ENCODE measurements around the gene ARHGAP4.

Gene ARHGAP4

GRCh38 chrX:153952373-153953026 lies 26.4 kb upstream of the ARHGAP4 start:
- H3K9ac ChIP-seq (ENCODE audit: low read depth, low read length) = no peak overlapping the region
- H3K27ac ChIP-seq (ENCODE audit: low read depth, low read length) = peak overlapping the region; percentile 74
- peaks cover 96% of the 10 kb centered on the region for H3K36me3 ChIP-seq (ENCODE audit: control insufficient read depth, insufficient read depth, low read length)

GRCh38 chrX:153951683-153952372 lies 25.8 kb upstream of the ARHGAP4 start:
- H3K27me3 ChIP-seq (ENCODE audit: control insufficient read depth, insufficient read depth, low read length) = no peaks in the 10 kb centered on the region
- no peak overlapping the region for H3K9ac ChIP-seq (ENCODE audit: low read depth, low read length)
- H3K9me3 ChIP-seq (ENCODE audit: control insufficient read depth, insufficient read depth, low read length) = no peaks in the 10 kb centered on the region; the same call in 1 of the 2 replicates
- H3K4me1 ChIP-seq (ENCODE audit: control insufficient read depth, insufficient read depth, low read length) = no peaks in the 10 kb centered on the region; the same call in 1 of the 2 replicates
- no peak overlapping the region for H3K27ac ChIP-seq (ENCODE audit: low read depth, low read length)
- H3K4me3 ChIP-seq (ENCODE audit: low read depth, low read length) = no peak overlapping the region
- peaks cover 92% of the 10 kb centered on the region for H3K36me3 ChIP-seq (ENCODE audit: control insufficient read depth, insufficient read depth, low read length)

More at GRCh38 chrX:153952373-153953026, 26.4 kb upstream of the ARHGAP4 start:
- Histone ChIP-seq H3K4me3 (ENCODE audit: low read depth, low read length) (no peak overlapping the region), H3K27me3 (ENCODE audit: control insufficient read depth, insufficient read depth, low read length) (no peaks in the 10 kb centered on the region), H3K9me3 (ENCODE audit: control insufficient read depth, insufficient read depth, low read length) (no peaks in the 10 kb centered on the region; the same call in 1 of the 2 replicates), H3K4me1 (ENCODE audit: control insufficient read depth, insufficient read depth, low read length) (no peaks in the 10 kb centered on the region; the same call in 1 of the 2 replicates)

GRCh38 chrX:153950127-153950526 lies 24.1 kb upstream of the ARHGAP4 start:
- H3K27me3 ChIP-seq (ENCODE audit: control insufficient read depth, insufficient read depth, low read length) = no peaks in the 10 kb centered on the region
- H3K27ac ChIP-seq (ENCODE audit: low read depth, low read length) = peak overlapping the region; percentile 20
- peaks cover 75% of the 10 kb centered on the region for H3K36me3 ChIP-seq (ENCODE audit: control insufficient read depth, insufficient read depth, low read length)
- H3K9me3 ChIP-seq (ENCODE audit: control insufficient read depth, insufficient read depth, low read length) = no peaks in the 10 kb centered on the region; the same call in 1 of the 2 replicates
- no peak overlapping the region for H3K4me3 ChIP-seq (ENCODE audit: low read depth, low read length)
- H3K4me1 ChIP-seq (ENCODE audit: control insufficient read depth, insufficient read depth, low read length) = no peaks in the 10 kb centered on the region; the same call in 1 of the 2 replicates
- H3K9ac ChIP-seq (ENCODE audit: low read depth, low read length) = no peak overlapping the region

GRCh38 chrX:153948847-153949805 lies 23.1 kb upstream of the ARHGAP4 start:
- H3K36me3 ChIP-seq (ENCODE audit: control insufficient read depth, insufficient read depth, low read length) = peaks cover 65% of the 10 kb centered on the region

GRCh38 chrX:153948002-153948466 lies 22.0 kb upstream of the ARHGAP4 start:
- H3K9ac ChIP-seq (ENCODE audit: low read depth, low read length) = no peak overlapping the region
- no peaks in the 10 kb centered on the region for H3K27me3 ChIP-seq (ENCODE audit: control insufficient read depth, insufficient read depth, low read length)
- peaks cover 56% of the 10 kb centered on the region for H3K36me3 ChIP-seq (ENCODE audit: control insufficient read depth, insufficient read depth, low read length)
- peaks cover 3% of the 10 kb centered on the region; the same call in 1 of the 2 replicates for H3K4me1 ChIP-seq (ENCODE audit: control insufficient read depth, insufficient read depth, low read length)
- H3K9me3 ChIP-seq (ENCODE audit: control insufficient read depth, insufficient read depth, low read length) = no peaks in the 10 kb centered on the region; the same call in none of the 2 replicates
- peak overlapping the region; percentile 60 for H3K27ac ChIP-seq (ENCODE audit: low read depth, low read length)
- H3K4me3 ChIP-seq (ENCODE audit: low read depth, low read length) = no peak overlapping the region

More at GRCh38 chrX:153948847-153949805, 23.1 kb upstream of the ARHGAP4 start:
- H3K4me3 ChIP-seq (ENCODE audit: low read depth, low read length) = no peak overlapping the region
- no peaks in the 10 kb centered on the region; the same call in 1 of the 2 replicates for H3K9me3 ChIP-seq (ENCODE audit: control insufficient read depth, insufficient read depth, low read length)
- H3K27me3 ChIP-seq (ENCODE audit: control insufficient read depth, insufficient read depth, low read length) = no peaks in the 10 kb centered on the region
- no peak overlapping the region for H3K9ac ChIP-seq (ENCODE audit: low read depth, low read length)
- H3K4me1 ChIP-seq (ENCODE audit: control insufficient read depth, insufficient read depth, low read length) = peaks cover 3% of the 10 kb centered on the region; the same call in 1 of the 2 replicates
- peak overlapping the region; percentile 66 for H3K27ac ChIP-seq (ENCODE audit: low read depth, low read length)

- peaks cover 3% of the 10 kb centered on the region; the same call in 1 of the 2 replicates for H3K4me1 ChIP-seq (ENCODE audit: control insufficient read depth, insufficient read depth, low read length)
Measured at GRCh38 chrX:153947009-153947769, 21.1 kb upstream of the ARHGAP4 start.

GRCh38 chrX:153945956-153946943 lies 20.2 kb upstream of the ARHGAP4 start:
- Histone ChIP-seq H3K27me3 (ENCODE audit: control insufficient read depth, insufficient read depth, low read length) (no peaks in the 10 kb centered on the region), H3K9ac (ENCODE audit: low read depth, low read length) (no peak overlapping the region), H3K27ac (ENCODE audit: low read depth, low read length) (no peak overlapping the region), H3K4me3 (ENCODE audit: low read depth, low read length) (no peak overlapping the region), H3K4me1 (ENCODE audit: control insufficient read depth, insufficient read depth, low read length) (peaks cover 3% of the 10 kb centered on the region; the same call in 1 of the 2 replicates), H3K9me3 (ENCODE audit: control insufficient read depth, insufficient read depth, low read length) (no peaks in the 10 kb centered on the region; the same call in 1 of the 2 replicates), H3K36me3 (ENCODE audit: control insufficient read depth, insufficient read depth, low read length) (peaks cover 38% of the 10 kb centered on the region)

More at GRCh38 chrX:153947009-153947769, 21.1 kb upstream of the ARHGAP4 start:
- Histone ChIP-seq H3K27me3 (ENCODE audit: control insufficient read depth, insufficient read depth, low read length) (no peaks in the 10 kb centered on the region), H3K36me3 (ENCODE audit: control insufficient read depth, insufficient read depth, low read length) (peaks cover 47% of the 10 kb centered on the region), H3K27ac (ENCODE audit: low read depth, low read length) (peak overlapping the region; percentile 60), H3K4me3 (ENCODE audit: low read depth, low read length) (no peak overlapping the region), H3K9me3 (ENCODE audit: control insufficient read depth, insufficient read depth, low read length) (no peaks in the 10 kb centered on the region; the same call in 1 of the 2 replicates), H3K9ac (ENCODE audit: low read depth, low read length) (no peak overlapping the region)

- Histone ChIP-seq H3K36me3 (ENCODE audit: control insufficient read depth, insufficient read depth, low read length) (peaks cover 23% of the 10 kb centered on the region), H3K27ac (ENCODE audit: low read depth, low read length) (no peak overlapping the region), H3K27me3 (ENCODE audit: control insufficient read depth, insufficient read depth, low read length) (no peaks in the 10 kb centered on the region), H3K9ac (ENCODE audit: low read depth, low read length) (no peak overlapping the region), H3K9me3 (ENCODE audit: control insufficient read depth, insufficient read depth, low read length) (no peaks in the 10 kb centered on the region; the same call in 1 of the 2 replicates), H3K4me1 (ENCODE audit: control insufficient read depth, insufficient read depth, low read length) (peaks cover 3% of the 10 kb centered on the region; the same call in 1 of the 2 replicates), H3K4me3 (ENCODE audit: low read depth, low read length) (no peak overlapping the region)
Measured at GRCh38 chrX:153944800-153945150, 18.7 kb upstream of the ARHGAP4 start.

- Histone ChIP-seq H3K9ac (ENCODE audit: low read depth, low read length) (no peak within 1 kb of the TSS), H3K4me3 (ENCODE audit: low read depth, low read length) (peak within 1 kb of the TSS; percentile 44; the same call in 1 of the 2 replicates), H3K4me1 (ENCODE audit: control insufficient read depth, insufficient read depth, low read length) (peaks cover 3% of the 10 kb centered on the region; the same call in 1 of the 2 replicates), H3K27me3 (ENCODE audit: control insufficient read depth, insufficient read depth, low read length) (no peaks in the 10 kb centered on the region), H3K36me3 (ENCODE audit: control insufficient read depth, insufficient read depth, low read length) (peaks cover 18% of the 10 kb centered on the region), H3K27ac (ENCODE audit: low read depth, low read length) (no peak within 1 kb of the TSS), H3K9me3 (ENCODE audit: control insufficient read depth, insufficient read depth, low read length) (peaks cover 2% of the 10 kb centered on the region; the same call in 1 of the 2 replicates)
Measured at GRCh38 chrX:153944140-153944799, 18.2 kb upstream of the ARHGAP4 start, which contains the start of gene RENBP. Gene RENBP (minus strand): TSS chrX:153944643. CDS start chrX:153944610, 33 bp downstream.

Data from HUES48 (cell line).